HG03521 (cell line): ENCODE results near the gene RBM19.

ENCODE experiments used
- ATAC-seq: cut with Tn5 transposase; IDR thresholded peaks from one replicate; pipeline ENCODE4 v1.9.1; 2021; ENCODE audit warnings: mild to moderate bottlenecking, moderate library complexity; ENCODE audit not compliant: unreplicated experiment

RBM19 gene

DNA sequence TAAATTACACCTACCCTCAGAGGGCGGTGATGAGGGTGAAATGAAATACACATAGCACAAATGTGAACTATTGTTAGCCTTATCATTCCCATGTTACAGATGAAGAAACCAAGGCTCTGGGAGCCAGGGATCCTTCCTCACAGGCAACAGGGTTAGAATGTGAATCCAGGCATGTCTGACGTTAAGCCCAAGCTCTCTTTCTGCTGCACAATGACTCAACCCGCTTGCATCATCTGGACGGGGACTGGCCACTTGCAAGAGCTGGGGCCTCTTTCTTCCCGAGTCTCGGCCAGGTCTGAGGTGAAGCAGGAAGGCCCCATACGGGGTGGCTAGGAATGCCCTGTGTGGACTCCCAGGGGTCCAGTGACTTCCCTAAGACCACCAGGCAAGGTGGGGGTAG, 105.2 kb downstream of the RBM19 start:
- ATAC-seq = no peak

GRCh38 chr12:113860059-113860820, 105.9 kb downstream of the RBM19 start:
- no peak for ATAC-seq

GRCh38 chr12:113858841-113859386, 107.2 kb downstream of the RBM19 start:
- no peak for ATAC-seq

DNA sequence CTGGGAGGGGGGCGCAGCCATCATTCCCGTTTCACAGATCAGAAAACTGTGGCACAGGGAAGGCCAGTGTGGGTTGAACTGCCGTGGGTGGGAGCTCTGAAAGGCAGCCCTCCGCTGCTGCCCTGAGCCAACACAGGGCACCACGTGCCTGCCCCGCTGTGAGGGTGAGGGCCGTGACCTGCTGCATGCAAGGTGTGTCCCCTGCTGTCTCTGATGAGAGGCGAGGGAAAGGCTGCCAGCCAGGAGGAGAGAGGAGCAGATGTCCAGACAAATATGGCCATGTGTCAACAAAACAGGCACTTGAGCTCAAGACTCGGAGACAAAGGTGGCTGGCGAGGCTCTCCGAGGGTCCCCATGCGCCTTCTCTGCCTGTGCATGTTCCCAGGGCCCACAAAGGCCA, 108.8 kb downstream of the RBM19 start:
- ATAC-seq = no peak

DNA sequence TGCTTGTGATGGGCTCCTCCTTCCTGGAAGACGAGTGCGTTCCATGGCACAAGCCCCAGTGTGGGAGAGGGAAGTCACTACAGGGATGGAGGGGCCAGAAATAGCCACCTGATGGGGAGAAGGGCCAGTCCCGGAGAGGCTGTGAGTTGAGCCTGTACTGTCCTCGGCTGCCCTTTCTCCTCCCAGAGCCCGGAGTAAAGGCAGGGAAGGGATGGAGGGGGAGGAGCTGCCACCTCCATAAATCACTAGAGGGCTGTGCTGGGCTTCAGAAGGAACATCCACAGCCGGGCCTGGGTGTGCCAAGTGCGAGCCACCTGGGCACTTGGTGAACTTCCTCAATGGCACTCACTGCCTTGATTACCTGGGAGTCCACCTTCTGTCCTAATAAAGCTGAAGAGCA, 110.1 kb downstream of the RBM19 start:
- ATAC-seq = no peak

GRCh38 chr12:113854385-113855142, 111.6 kb downstream of the RBM19 start:
- ATAC-seq = no peak

- no peak for ATAC-seq
Observed at GRCh38 chr12:113853491-113853890, 112.6 kb downstream of the RBM19 start.

DNA sequence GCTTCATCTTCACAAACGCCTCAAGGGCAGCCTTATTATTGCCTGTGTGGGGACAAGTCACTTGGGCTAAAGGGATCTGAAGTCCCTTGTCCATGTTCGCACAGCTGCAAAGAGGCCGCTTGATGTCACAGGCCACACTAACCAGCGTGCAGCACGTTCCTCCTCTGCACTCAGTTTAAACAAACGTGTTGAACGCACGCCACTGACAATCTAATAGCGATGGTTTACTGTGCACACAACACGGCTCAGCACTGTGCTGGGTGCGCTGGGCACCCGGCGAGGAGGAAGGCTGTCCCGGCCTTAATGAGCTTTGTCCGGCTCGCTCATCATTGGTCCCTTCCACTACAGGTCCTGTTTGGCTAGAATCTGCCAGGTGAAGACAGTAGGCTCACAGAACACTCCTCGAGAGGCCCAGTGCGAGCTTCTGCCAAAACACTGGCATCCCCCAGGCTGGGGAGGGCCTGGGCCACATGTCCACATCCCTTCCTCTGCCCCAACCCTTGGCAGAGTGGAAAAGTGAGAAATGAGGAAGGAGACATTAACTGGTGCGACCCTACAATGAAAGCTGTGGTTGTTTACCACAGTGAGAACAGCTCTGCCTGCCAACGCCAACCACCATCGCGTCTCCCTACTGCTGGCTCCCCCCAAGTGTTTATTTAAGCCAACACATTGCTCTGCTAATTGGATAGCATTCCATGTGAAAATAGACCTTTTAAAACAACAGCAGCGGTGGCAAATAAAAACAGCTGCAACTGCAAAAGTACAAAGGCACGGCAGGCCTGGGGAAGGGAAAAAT, 113.2 kb downstream of the RBM19 start:
- ATAC-seq = no peak

DNA sequence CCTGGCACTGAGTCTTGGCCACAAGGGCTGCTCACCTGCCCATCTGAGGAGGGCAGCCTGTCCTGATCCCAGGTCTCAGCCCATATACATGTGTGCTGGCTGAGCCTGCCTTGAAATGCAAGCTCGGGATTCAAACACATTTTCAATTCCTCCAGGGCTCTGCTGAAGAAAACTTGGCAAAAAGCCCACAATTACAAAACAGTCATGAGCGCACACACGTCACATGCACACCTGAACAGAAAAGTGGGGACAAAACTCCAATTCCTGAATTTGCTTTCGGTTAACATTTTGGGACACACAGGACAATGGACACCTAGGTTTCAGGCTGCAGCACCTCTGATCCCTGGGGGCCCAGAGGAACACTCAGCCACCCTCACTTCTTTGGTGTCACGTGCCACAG, 113.9 kb downstream of the RBM19 start:
- ATAC-seq = no peak

DNA sequence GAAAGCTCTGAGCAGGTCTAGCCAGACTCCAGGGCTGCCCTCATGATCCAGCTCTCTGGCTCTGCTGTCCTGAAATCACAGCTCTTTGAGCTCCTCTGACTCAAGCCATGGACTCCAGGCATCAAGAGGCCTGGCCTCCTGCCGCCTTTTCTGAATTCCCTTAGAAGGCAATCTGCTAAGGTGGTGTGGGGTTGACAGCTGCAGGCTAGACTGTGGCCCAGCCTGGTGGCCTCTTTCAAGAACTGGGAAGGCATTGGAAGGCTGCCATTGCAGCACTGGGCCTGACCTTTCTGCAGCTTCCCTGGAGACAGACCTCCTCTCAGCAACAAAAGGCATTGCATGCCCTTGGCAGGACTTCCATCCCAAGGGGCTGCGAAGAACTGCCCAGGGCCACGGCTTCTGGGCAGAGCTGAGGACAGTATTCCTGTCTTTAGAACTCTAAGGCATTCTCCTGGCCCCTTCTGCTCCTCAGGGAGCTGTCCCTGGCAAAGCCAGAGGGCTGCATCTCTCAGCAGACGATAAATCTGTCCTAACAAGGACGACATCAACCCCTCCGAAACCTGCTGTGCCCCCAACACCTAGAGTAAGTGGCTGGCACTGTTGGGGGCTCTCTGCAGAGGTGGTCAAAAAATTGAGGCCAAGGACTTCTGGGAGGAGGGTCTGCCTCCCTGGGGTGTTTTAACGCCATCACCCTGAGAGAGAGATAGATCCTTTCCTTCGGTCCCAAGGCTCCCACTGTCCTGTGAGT, 115.6 kb downstream of the RBM19 start:
- no peak for ATAC-seq

- no peak for ATAC-seq
Observed at GRCh38 chr12:113847856-113848255, 118.3 kb downstream of the RBM19 start.

DNA sequence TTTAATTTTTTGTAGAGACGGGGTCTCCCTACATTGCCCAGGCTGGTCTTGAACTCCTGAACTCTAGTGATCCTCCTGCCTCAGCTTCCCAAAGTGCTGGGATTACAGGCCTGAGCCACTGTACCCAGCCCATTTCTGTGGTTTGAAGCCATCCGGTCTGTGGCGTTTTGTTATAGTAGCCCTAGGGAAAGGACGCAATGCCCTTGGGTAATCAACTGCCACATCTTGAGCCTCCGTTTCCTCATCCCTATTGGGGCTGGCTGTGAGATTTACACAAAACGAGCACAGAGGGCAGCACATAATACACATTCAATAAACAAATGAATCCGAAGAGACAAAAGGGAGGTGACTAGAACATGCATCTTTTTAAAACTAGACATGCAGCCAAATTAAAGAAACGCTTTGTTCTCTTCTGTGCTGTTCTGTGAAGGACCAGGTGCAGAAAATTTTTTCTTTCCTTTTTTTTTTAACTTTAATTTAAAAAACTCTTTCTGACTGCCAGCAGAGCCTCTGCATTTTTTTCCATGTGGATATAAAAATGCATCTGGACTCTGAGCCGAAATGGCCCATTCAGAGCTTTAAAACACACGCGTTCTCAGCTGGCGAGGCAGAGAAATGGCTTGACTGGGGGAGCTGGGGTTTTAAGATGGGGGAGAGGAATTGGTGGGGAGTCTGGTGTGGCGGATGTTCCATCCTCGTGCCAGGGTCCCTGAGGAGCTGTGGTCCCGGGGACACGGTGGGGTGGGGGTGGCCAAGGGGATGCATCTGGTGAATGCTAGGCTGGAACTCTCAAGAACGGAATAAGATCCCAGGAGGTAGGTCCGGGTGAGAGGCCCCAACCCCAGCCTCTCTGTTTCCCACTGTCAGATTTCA, 119.0 kb downstream of the RBM19 start:
- ATAC-seq = no peak

- no peak for ATAC-seq
Observed at GRCh38 chr12:113845900-113846674, 120.0 kb downstream of the RBM19 start.

DNA sequence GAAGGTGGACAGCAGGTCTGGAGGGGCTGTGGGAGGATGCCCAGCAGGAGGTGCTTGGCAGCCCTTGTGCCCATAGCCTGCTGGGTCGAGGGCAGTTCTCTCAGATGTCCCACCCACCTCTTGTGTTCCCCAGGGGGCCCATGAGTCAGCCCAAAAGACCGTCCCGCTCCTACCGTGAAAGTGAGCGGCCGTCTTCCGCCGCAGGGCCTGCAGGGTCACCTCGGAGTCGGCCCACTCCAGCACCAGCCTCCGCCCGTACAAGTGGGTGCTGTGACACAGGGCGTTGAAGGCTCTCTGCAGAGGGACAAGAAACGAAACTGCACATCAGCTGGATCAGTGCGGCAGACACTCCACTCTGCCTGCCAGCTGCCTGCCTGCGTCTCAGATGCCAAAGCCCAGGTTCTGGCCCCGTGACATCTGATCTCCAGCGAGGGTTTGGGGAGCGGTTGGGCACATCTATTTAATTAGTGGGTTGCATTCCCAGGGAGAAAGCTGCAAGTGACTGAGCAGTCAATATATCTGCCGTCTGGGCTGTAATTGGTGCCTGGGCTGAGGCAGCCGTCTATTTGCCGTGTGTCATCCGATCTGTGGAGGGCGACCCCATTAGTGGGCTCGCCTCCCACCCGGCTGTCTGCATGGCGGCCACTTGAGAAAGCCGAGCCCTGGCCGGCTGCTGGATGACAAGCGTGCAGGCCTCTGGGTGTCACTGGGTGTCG, 121.5 kb downstream of the RBM19 start:
- ATAC-seq = no peak

DNA sequence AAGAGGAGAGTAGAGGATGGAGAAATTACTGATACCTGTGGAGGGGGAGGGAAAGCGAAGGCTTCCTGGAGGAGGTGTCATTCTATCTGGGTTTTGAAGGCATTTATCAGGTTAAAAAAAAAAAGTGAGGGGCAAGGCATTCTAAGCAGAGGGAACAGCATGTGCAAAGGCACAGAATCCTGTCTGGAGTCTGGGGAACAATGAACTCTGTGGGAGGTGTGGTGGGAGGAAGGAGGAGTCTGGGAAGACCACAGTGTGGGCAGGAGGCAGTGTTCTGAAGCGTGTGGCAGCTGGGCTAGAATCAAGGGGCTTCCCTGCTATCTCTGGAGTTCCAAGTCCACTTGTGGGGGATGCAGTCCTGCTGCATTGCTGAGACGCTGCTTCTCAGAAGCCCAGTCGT, 123.4 kb downstream of the RBM19 start:
- ATAC-seq = no peak

DNA sequence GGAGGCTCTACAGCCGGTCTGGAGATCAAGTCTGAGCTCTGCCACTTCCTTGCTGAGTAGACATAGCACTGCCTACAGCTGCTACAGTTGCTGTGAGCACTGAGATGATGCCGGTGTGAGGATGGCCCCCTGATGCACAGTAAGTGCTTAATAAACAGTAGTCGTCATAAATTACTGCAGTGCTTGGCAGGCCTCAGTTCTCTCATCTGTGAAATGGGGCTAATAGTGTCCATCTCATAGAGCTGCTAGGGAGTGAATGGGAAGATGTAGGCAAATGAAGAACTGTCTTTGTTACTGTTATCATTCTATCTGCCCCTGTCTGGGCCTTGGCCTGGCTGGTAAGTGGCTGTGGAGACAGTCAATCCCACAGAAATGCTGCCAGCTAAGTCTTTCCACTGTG, 124.3 kb downstream of the RBM19 start:
- ATAC-seq = no peak

GRCh38 chr12:113840401-113841042, 125.6 kb downstream of the RBM19 start:
- no peak for ATAC-seq

DNA sequence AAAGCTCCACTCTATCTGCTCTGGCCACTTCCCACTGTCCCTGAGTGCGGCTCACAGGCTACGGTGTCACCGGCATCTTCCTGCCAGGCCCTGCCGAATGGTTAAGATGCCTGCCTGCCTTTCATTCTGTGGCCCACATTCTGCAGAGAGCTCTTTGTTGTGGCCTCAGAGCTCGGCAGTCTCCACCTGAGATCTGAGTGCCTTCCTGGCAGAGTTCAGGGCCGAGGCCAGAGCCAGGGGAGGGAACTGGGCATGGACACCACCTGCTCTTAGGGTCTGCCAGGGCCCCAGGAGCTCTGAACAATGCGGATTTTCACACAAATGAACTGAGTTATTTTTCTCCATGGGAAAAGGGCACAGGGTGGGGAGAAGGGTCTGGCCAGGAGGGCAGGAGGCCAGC, 127.2 kb downstream of the RBM19 start:
- ATAC-seq = no peak
